Activated gamma-delta T cell (primary cell): ENCODE data around the gene HFE.
"Not testable (repeated sequence)": the region's sequence is repeated elsewhere in the genome, so short reads cannot be mapped to it uniquely, and the experiment has no call there.

Experiments
- DNase-seq: peaks from one replicate; lab custom pipeline; 2025; lab: John Stamatoyannopoulos, UW

The HFE gene

GRCh38 chr6:26109772-26110171 lies 22.5 kb downstream of the HFE start:
- no peak for DNase-seq

GRCh38 chr6:26113570-26113969 lies 26.3 kb downstream of the HFE start:
- no peak for DNase-seq

GRCh38 chr6:26115226-26115625 lies 28.0 kb downstream of the HFE start:
- no peak for DNase-seq

GRCh38 chr6:26116267-26116666 lies 29.0 kb downstream of the HFE start:
- no peak for DNase-seq

DNA sequence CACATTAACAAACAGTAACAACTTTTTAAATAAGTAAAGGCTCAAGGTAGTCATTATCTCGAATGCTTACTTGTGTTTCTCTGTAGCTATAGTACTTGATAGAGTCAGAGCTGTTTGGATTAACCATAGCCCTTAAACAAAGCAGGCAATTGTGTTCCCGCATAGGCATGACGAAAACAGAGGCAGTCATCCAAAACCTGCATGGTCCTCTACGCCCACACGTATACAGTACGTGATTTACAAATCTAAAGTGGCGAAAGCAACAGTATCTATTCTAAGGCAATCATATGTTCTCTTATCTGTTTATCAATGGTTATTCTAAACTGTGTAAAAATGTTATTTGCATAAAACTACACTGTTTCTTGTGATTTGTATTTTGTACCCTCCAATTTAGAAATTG lies 31.8 kb downstream of the HFE start:
- no peak for DNase-seq

DNA sequence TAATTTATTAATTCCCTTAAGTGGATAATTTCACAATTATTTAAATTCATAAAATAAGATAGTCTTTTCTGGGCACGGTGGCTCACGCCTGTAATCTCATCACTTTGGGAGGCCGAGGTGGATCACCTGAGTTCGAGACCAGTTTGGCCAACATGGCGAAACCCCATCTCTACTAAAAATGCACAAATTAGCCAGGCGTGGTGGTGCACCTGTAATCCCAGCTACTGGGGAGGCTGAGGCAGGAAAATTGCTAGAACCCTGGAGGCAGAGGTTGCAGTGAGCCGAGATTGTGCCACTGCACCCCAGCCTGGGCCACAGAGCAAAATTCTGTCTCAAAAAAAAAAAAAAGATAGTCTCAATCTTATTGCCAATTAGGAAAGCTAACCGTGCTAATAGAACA lies 32.9 kb downstream of the HFE start:
- not testable (repeated sequence) for DNase-seq

DNA sequence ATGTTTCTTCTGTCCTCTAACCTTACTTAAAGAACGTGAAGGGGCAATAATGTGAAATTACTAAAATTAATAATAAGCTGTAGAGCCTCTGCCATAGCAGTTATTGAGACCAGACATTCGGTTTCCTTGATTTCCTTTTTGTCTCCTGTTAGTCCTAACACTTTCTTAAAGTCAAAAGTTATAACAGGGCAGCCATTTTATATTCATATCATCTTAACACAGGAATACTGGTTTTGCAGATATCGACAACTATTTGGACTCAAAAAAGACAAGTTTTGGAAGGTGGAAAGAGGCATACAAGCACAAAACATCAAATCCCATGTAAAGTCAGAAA lies 33.5 kb downstream of the HFE start:
- no peak for DNase-seq

- DNase-seq, result no peak
Observed at GRCh38 chr6:26121141-26122004, 34.1 kb downstream of the HFE start.

DNA sequence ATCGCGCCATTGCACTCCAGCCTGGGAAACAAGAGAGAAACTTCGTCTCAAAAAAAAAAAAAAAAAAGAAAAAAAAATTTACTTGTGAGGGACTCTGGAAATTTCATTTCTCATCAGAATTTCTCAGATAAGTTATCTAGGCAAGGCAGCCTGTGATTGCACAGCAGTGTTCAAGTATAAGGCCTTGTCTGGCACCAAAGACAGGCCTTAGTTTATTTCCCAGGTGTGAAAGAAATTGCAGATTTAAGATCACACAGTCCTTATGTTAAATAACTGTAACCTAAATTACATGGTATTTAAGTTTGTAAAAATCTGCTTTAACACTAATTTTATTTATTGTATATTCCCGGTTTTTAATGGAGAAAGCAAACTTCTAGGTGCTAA lies 34.8 kb downstream of the HFE start:
- DNase-seq, result no peak

GRCh38 chr6:26122402-26122792 lies 35.2 kb downstream of the HFE start:
- no peak for DNase-seq

DNA sequence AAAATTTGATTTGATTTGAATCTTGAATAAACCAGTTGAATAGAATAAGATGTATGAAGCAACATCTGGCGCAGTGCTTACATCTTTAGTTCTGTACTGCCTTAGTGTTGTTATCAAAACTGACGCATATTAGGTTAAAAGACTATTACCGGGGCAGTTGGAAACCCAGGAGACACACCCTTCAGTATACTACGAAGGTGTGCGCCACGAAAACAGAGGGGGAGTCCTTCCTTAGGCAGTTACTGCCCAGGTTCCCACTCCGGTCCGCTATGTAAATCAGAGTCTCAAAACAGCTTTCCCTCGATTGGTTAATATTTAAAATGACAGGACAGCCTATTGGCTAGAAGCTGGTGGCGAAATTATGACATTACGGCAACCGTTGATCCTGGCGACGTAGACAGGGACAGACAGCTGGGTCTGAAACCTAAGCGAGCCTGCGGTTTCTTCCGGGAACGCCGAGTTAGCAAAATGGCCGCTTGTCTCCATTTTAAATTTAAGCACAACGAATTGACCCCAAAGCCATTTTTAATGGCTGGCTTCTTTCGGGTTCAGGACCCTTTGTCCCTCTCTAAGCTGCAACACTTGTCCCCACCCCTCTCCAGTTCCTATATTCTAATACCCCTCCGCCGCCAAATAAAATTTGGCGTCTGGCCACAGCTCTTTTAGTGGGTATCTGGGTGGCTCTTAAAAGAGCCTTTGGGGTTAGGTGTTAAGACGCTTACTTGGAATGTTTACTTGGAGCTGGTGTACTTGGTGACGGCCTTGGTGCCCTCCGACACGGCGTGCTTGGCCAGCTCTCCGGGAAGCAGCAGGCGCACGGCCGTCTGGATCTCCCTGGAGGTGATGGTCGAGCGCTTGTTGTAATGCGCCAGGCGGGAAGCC lies 35.8 kb downstream of the HFE start:
- peak; percentile 22 for DNase-seq

DNA sequence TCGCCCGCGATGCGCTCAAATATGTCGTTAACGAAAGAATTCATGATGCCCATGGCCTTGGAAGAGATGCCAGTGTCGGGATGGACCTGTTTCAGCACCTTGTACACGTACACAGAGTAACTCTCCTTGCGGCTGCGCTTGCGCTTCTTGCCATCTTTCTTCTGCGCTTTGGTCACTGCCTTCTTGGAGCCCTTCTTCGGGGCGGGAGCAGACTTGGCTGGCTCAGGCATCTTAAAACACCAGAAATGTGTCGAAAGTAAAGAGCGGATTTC lies 36.4 kb downstream of the HFE start:
- DNase-seq, result no peak

GRCh38 chr6:26123947-26124780 lies 36.9 kb downstream of the HFE start:
- DNase-seq, result peak; percentile 41

GRCh38 chr6:26124781-26125685 lies 37.8 kb downstream of the HFE start:
- DNase-seq, result no peak

- DNase-seq, result no peak
Observed at GRCh38 chr6:26126394-26127235, 39.4 kb downstream of the HFE start.

- DNase-seq, result no peak
Observed at GRCh38 chr6:26128013-26128771, 41.0 kb downstream of the HFE start.

DNA sequence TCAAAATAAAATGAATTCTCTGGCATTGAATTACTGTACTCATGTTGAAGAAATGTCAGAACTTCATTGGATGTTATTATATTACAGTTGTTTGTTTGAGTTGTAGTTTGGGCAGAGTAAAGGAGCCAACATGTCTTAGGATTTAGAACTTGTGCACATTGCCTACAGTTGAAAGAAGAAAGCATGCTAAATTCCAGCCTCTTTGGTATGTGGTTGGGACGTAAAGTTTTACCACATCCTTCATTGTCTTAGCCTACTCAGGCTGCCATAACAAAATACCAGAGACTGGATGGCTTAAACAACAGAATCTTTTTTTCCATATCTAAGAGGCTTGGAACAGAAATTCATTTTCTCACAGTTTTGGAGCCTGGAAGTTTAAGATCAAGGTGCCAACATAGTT lies 42.4 kb downstream of the HFE start:
- DNase-seq, result no peak

- DNase-seq, result no peak
Observed at GRCh38 chr6:26130581-26131249, 43.5 kb downstream of the HFE start.

- no peak for DNase-seq
Observed at GRCh38 chr6:26131618-26132017, 44.4 kb downstream of the HFE start.
